ENCODE data around the gene EMID1.

The EMID1 gene

GRCh38 chr22:29205594-29206371, at the start of gene EMID1:
Gene EMID1 (plus strand): TSS chr22:29205896. CDS start chr22:29206039, 143 bp downstream.
- DNase-seq (ENCODE audit: low read depth): no peak

- DNase-seq (ENCODE audit: low read depth): no peak
Measured at GRCh38 chr22:29155966-29156365, 49.7 kb upstream of the EMID1 start.

DNA sequence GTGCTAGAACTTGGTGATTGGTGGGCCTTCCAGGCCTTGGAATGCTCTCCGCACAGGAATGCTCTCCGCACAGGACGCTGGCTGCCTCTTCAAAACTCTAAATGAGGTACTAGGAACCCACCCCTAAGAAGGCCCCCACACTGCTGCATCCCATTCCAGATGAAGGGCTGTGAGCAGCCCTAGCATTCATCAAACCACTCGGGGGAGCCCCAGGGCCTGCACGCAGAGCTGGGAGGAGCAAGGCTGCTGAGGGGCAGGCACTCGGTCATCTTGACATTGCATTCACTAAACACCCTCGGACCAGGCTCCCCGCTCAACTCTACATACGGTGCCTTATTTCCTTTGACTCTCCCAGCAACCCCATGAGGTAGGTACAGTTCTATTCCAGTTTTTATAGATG, 49.2 kb upstream of the EMID1 start:
- no peak for DNase-seq (ENCODE audit: low read depth)

DNA sequence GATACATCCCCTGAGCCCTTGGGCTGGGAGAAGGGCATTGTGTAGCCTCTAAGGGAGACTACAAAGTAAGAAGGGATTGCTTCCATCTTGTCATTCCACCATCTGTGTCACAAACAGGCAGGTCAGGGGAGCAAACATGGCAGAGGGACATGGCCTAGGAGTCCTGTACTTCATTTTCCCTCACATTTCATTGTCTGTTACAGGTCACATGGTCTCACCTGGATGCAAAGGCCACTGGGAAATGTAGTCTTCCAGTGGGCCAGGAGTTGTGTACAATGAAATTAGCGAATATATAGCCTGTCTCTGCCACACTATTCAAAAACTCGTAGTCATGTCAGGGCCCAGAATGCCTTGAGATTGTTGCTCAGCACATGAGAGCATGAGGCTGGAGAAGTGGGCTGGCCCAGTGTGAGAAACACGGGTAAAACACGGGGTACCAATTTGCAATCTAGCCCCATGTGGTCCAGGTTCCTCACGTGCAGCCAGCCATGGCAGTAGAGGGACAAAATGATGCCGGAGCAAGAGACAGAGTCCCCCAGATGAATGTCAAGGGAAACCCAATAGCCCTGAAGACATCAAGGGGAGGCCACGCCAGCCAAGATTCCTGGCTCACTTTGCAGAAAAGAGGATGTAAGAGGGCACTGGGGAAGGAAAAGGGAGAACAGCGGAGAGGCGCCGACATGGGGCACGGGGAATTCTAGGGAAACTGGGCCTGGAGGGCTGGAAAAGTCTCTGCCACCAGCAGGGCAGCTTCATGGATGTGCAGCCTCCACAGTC, 47.7 kb upstream of the EMID1 start:
- no peak for DNase-seq (ENCODE audit: low read depth)

GRCh38 chr22:29158546-29158945, 47.1 kb upstream of the EMID1 start:
- DNase-seq (ENCODE audit: low read depth): no peak

- DNase-seq (ENCODE audit: low read depth): no peak
Measured at GRCh38 chr22:29163808-29164207, 41.9 kb upstream of the EMID1 start.

- DNase-seq (ENCODE audit: low read depth): no peak
Measured at GRCh38 chr22:29165321-29166060, 40.2 kb upstream of the EMID1 start.

GRCh38 chr22:29166180-29166579, 39.5 kb upstream of the EMID1 start:
- DNase-seq (ENCODE audit: low read depth): no peak

- DNase-seq (ENCODE audit: low read depth): peak; percentile 6
Measured at GRCh38 chr22:29167032-29167911, 38.4 kb upstream of the EMID1 start.

DNA sequence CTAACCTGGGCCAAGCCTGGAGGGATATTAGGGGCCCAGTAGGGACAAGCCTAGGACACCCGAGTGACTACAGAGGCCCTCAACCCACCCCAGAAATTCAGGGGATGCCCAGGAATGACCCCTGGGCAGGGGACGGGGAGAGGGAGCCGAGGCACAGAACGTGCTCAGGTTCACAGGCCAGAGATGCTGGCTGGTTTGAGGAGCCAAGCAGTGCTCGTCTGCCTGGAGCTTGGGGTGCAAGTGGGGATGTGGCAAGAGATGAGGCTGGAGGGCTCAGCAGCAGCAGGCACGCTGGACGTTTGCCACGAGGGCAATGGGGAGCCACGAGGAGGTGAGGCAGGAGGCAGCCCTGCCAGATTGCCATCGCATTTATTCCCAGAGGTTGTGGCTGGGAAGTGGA, 34.0 kb upstream of the EMID1 start:
- DNase-seq (ENCODE audit: low read depth): no peak

DNA sequence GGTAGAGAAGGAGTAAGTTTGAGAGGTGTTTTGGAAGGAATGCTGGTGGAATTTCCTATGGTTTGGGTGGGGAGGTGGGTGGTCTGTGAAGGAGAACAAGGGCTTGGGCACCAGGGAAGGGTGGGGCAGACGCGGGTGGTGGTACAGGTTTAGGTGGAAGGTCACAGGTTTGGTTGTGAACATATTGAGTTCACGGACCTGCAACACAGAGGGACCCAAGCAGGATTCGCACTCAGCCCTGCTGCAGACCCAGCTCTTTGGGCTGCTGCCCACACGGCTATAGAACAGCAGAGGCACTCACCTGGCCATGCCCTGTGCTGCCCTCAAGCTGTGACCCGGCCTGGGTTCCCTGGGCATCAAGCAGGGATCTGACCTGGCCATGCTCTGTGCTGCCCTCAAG, 33.5 kb upstream of the EMID1 start:
- no peak for DNase-seq (ENCODE audit: low read depth)

DNA sequence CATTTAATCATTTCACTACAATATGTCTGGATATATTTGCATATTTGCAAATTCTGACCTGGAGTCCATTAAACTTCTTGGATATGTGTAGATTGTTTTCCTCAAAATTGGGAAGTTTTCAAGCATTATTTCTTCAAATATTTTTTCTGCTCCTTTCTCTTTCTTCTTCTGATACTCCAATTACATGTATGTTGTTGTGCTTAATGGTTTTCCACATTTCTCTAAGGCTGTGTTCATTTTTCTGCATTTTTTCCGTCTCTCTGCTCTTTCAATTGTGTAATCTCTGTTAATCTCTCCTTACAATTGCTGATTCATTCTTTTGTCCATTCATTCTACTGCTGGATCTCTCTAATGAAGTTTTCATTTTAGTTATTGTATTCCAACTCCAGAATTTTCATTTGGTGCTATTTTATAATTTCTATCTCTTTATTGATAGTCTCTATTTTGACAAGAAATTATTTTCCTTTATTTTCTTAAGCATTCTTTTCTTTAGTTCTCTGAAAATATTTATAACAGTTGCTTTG, 30.3 kb upstream of the EMID1 start:
- no peak for DNase-seq (ENCODE audit: low read depth)

GRCh38 chr22:29183971-29184848, 21.5 kb upstream of the EMID1 start:
- DNase-seq (ENCODE audit: low read depth): no peak

GRCh38 chr22:29184849-29185490, 20.7 kb upstream of the EMID1 start:
- DNase-seq (ENCODE audit: low read depth): no peak

- no peak for DNase-seq (ENCODE audit: low read depth)
Measured at GRCh38 chr22:29186302-29186701, 19.4 kb upstream of the EMID1 start.

DNA sequence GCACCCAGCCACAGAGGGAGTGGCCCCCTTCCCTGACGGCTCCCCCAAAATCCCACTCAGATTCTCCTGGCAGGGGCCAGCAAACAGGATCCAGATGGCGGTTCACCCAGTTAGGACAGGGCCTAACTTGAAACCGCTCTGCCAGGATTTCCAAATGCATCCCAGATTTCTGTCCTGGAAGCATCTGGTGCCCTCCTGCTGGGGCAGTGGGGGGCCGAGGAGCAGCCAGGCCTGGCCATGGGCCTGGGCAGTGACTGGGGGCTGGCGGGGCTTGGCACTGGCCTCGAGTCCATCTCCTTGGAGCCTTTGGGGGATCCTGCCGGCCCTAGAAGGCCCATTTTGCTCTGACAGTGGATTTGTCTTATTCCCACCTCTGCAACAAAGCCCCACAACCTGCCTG, 17.9 kb upstream of the EMID1 start:
- DNase-seq (ENCODE audit: low read depth): no peak

- DNase-seq (ENCODE audit: low read depth): no peak
Measured at GRCh38 chr22:29190051-29190450, 15.6 kb upstream of the EMID1 start.

DNA sequence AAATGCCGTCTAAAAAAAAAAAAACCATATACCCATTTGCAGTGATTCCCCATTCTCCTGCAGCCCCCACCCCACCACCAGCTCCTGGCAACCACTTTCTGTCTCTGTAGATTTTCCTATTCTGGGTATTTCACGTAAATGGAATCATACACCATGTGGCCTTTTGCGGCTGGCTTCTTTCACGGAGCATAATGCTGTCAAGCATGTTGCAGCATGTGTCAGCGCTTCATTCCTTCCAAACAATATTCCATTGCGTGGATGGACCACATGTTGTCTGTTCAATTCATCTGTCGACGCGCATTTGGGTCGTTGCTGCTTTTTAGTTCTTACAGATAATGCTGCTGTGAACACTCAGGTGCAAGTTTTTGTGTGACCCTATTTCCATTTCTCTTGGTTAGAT, 14.8 kb upstream of the EMID1 start:
- DNase-seq (ENCODE audit: low read depth): no peak

- DNase-seq (ENCODE audit: low read depth): no peak
Measured at GRCh38 chr22:29193021-29193420, 12.7 kb upstream of the EMID1 start.

DNA sequence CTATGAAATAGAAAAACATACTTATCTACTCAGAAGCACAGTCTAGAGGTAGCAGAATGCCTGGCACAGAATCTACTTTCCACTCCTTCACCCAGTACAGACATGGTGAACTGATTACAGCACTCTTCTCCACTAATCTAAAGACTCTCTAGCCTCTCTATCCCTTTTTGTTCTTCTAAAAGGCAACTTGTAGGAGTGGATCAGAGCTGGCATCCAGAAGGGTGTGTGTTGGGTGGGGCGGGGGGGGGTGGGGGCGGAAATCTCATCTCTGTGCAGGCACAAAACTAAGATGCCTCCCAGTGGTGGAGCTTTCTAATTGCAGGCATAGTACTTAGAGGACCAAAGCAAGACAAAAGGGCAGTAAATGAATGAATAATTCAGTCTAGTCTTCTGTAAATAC, 11.5 kb upstream of the EMID1 start:
- no peak for DNase-seq (ENCODE audit: low read depth)

Data from stimulated activated CD8-positive, alpha-beta memory T cell treated with anti-CD3 and anti-CD28 coated beads, Interleukin-12 subunit alpha, Interleukin-12 subunit beta, amount 100 ng/mL, for 4 hours (primary cell).